GM15510 (cell line): ENCODE results near the gene OSBPL7.

ENCODE experiments used
- POLR2A ChIP-seq: IDR thresholded peaks from 3 replicates; pipeline ENCODE4 v1.6.1; 2011; ENCODE audit warnings: borderline replicate concordance; ENCODE audit not compliant: insufficient read length; ENCODE audit errors: extremely low read depth

The OSBPL7 gene

GRCh38 chr17:47840742-47841487 is 19.3 kb upstream of the OSBPL7 start, which contains the start of gene SCRN2:
TSS of gene SCRN2 (minus strand) at chr17:47841273. CDS start at chr17:47840843, 430 bp downstream.
- TF ChIP-seq POLR2A, result peak; percentile 36

GRCh38 chr17:47840001-47840741 is 18.6 kb upstream of the OSBPL7 start:
- no peak for TF ChIP-seq POLR2A

GRCh38 chr17:47839071-47839470 is 17.5 kb upstream of the OSBPL7 start:
- TF ChIP-seq POLR2A, result no peak

- no peak for TF ChIP-seq POLR2A
Observed at GRCh38 chr17:47838636-47839035, 17.0 kb upstream of the OSBPL7 start.

GRCh38 chr17:47837401-47838039 is 15.9 kb upstream of the OSBPL7 start:
- no peak for TF ChIP-seq POLR2A

- no peak for TF ChIP-seq POLR2A
Observed at GRCh38 chr17:47836601-47837000, 15.0 kb upstream of the OSBPL7 start.

GRCh38 chr17:47834756-47835155 is 13.2 kb upstream of the OSBPL7 start:
- TF ChIP-seq POLR2A, result no peak

GRCh38 chr17:47831934-47832327 is 10.3 kb upstream of the OSBPL7 start:
- no peak for TF ChIP-seq POLR2A

- TF ChIP-seq POLR2A, result peak; percentile 97
Observed at GRCh38 chr17:47831003-47831933, 9.7 kb upstream of the OSBPL7 start, which contains the start of the genes LRRC46 and MRPL10. TSS of gene LRRC46 (plus strand) at chr17:47831670. CDS start at chr17:47831990, 320 bp downstream. TSS of gene MRPL10 (minus strand) at chr17:47831541. CDS start at chr17:47831511, 30 bp downstream.

GRCh38 chr17:47830396-47831002 is 8.9 kb upstream of the OSBPL7 start:
- TF ChIP-seq POLR2A, result no peak

GRCh38 chr17:47829870-47830269 is 8.3 kb upstream of the OSBPL7 start:
- no peak for TF ChIP-seq POLR2A

- no peak for TF ChIP-seq POLR2A
Observed at GRCh38 chr17:47823519-47823918, 1.9 kb upstream of the OSBPL7 start.

GRCh38 chr17:47822785-47823184 is 1.2 kb upstream of the OSBPL7 start:
- TF ChIP-seq POLR2A, result no peak

- no peak for TF ChIP-seq POLR2A
Observed at GRCh38 chr17:47821031-47821423, 567 bp downstream of the OSBPL7 start.
